Activated CD8-positive, alpha-beta memory T cell treated with anti-CD3 and anti-CD28 coated beads, Interleukin-2, amount 50 U/mL, for 1 hour (primary cell): ENCODE data around the gene ZFP14.
"Not testable (repeated sequence)": the region's sequence is repeated elsewhere in the genome, so short reads cannot be mapped to it uniquely, and the experiment has no call there.

Experiments used
- DNase-seq: peaks from one replicate; pipeline ENCODE4 v3.0.0-alpha.2; 2020; ENCODE audit errors: extremely low read depth

Gene ZFP14

DNA sequence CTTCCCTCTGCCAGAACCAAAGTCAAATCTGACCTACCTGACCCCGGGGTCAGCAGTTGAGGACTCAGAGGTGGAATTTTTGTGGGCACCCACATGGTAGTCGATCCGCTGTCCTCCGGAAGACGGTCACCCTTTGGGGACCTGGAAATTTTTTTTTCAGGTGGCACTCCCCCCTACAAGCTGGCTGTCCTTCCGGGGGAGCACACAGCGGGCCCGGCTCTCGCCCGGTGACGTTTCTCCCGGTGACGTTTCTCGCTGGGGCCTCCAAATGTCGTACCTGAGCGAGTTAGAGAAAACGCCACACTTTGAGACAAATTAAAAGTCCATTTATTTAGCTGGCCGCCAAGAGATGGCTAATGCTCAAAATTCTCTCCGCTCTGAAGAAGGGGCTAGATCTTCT, 48.8 kb downstream of the ZFP14 start:
- DNase-seq, result no peak

GRCh38 chr19:36329534-36329933, 49.5 kb downstream of the ZFP14 start:
- DNase-seq, result not testable (repeated sequence)

DNA sequence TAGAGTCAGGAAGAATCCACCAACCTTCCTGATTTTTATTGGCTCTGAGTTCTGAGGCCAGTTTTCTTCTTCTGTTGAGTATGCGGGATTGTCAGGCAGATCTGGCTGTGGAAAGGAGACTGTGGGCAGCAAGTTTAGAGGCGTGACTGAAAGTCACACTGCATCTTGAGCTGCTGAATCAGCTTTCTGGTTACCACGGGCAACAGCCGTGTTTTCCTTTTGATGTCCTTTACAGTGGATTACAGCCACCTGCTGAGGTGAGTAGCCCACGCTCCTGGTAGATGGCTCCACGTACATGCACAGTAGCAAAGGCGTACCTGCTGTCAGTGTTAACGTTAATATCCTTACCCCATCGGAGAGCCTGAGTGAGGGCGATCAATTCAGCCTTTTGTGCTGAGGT, 52.4 kb downstream of the ZFP14 start:
- DNase-seq, result not testable (repeated sequence)

GRCh38 chr19:36315164-36315563, 63.8 kb downstream of the ZFP14 start:
- DNase-seq, result not testable (repeated sequence)

- DNase-seq, result not testable (repeated sequence)
Measured at GRCh38 chr19:36314053-36314452, 64.9 kb downstream of the ZFP14 start.

DNA sequence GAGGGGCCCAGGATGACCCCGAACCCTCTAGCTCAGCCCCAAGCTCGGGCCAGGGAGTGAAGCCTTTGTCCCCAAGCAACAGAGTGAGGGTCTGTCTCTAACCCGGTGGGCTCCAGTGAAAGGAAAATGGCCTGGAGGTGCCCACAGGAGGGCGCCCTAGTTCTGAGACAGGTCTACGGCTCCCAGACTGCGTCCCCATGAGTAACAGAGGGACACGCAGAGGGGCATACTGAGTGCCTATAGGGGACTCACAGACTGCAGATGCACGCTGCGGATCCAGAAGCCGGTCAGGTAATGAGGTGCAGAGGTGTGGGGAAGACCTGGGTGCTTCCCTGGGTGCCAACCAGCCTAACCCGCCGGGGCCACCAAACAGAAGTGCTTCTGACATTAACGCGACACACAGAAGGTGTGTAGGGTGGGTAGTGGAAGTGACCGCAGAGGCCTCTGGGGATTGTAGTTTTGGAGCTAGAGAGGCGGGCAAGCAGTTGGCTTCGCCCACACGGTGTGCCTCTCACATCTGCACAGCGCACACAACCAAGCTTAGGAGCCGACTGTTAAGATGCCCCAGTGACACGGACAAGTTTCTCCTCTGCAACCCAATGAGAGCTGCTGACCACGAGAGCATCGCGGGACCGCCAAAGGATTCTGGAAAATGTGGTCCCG, 67.8 kb downstream of the ZFP14 start:
- not testable (repeated sequence) for DNase-seq

DNA sequence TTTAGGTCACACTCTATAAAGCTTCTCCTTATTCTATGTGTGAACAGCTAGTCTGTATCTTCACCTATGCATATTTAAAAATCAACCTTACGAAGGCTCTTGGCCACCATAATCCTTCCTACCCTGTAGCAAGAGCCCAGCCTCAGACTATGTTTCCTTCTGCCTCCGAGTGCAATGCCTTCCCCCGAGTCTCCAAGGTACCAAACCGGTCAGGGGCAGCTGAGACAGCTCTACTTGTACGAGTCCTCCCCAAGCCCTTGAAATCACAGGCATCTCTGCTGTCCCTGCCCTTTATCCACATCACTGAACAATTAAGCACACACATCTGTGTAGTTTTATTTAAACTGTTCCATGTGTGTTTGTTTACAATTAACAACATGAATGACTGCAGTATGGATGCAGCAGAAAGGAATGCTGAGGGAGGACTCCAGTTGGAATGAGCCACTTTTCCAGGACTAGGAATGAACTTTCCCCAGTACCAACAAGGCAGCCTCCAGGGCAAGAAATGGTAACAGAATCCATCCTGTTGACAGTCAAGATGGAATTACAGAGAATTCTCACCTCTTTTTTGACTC, 68.5 kb downstream of the ZFP14 start:
- DNase-seq, result not testable (repeated sequence)

DNA sequence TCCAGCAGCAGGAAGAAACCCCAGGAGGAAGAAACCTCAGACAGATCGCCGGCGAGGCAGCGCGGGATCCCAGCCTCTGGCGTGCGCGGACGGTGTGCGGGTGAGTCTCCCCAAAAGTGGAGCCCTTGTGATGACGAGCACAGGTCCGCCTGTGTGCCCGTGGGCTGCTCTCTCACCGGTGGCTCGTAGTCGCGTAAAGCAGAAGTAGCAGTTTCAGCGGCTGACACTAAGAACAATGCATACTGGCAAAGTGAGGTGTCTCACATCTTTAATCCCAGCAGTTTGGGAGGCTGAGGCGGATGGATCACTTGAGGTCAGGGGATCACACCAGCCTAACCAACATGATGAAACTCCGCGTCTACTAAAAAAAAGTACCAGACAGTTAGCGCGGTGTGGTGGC, 69.2 kb downstream of the ZFP14 start:
- not testable (repeated sequence) for DNase-seq

DNA sequence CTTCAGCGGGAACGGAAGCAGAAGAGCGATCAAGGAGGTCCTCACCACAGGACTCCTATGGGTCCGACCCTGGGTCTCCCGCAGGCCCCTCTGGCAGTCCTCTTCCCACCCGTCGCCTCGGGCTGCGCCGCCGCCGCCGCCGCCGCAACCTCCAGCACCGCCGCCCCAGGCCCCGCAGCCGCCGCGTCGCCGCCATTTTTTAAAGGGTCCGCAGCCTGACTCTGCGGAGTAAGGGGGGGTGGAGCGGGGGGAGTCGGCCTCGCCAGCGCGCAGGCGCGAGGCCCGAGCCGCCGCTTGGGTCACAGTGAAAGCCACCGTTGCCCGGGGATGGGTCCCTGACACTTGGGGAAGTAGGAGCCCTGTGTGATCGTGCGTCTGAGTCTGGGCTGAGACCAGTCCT, 69.7 kb downstream of the ZFP14 start:
- DNase-seq, result not testable (repeated sequence)

GRCh38 chr19:36292317-36292716, 86.7 kb downstream of the ZFP14 start:
- not testable (repeated sequence) for DNase-seq
